GM21526 (cell line): ENCODE results near the gene FLT4.

ENCODE experiments used
- ATAC-seq: cut with Tn5 transposase; IDR thresholded peaks from one replicate; pipeline ENCODE4 v1.9.1; 2021; ENCODE audit warnings: moderate library complexity; ENCODE audit not compliant: unreplicated experiment, low FRiP score

The FLT4 gene

GRCh38 chr5:180555168-180555921, 94.1 kb downstream of the FLT4 start:
- ATAC-seq: no peak

- no peak for ATAC-seq
These were observed 95.9 kb downstream of the FLT4 start for GRCh38 chr5:180553530-180553929.
